ENCODE measurements around the gene SH3BGRL2. TPM values are rescaled to one million over a fixed set of nuclear protein-coding genes. Genes with fewer than 3 reads are reported as not detected.

The SH3BGRL2 gene
- under 1 TPM; 0.62 to 0.76 TPM for total RNA-seq

- H3K36me3 Mint-ChIP-seq (ENCODE audit: low read depth): no peaks in the 10 kb centered on the region
- intact Hi-C loops (cut with micrococcal nuclease): loop anchor here (1.0 kb wide), 1 partner anchor 40 kb away; no protein-coding TSS in a partner anchor
- peaks cover 32% of the 10 kb centered on the region for H3K27me3 Mint-ChIP-seq (ENCODE audit: low read depth)
- H3K4me1 Mint-ChIP-seq (ENCODE audit: low read depth): peaks cover 8% of the 10 kb centered on the region
- H3K27ac Mint-ChIP-seq: no peak within 1 kb of the TSS
- peak within 1 kb of the TSS; percentile 77 for H3K4me3 Mint-ChIP-seq
- H3K9me3 Mint-ChIP-seq: no peaks in the 10 kb centered on the region
- CTCF ChIA-PET: interaction anchor here (0.7 to 2.4 kb wide), 6 partner anchors 8 to 324 kb away, joined by 3 to 9 read pairs (median 4); no protein-coding TSS in a partner anchor
- peak; percentile 51 for DNase-seq
Measured at GRCh38 chr6:79630883-79631692, at the start of gene SH3BGRL2. SH3BGRL2 (plus strand) TSS chr6:79631329; CDS start chr6:79631462, 133 bp downstream.

GRCh38 chr6:79584332-79584731, 46.8 kb upstream of the SH3BGRL2 start:
- intact Hi-C loops (cut with micrococcal nuclease): no loop called here
- peaks cover 31% of the 10 kb centered on the region for H3K9me3 Mint-ChIP-seq
- no peak overlapping the region for H3K4me3 Mint-ChIP-seq
- H3K27ac Mint-ChIP-seq: no peak overlapping the region
- H3K36me3 Mint-ChIP-seq (ENCODE audit: low read depth): no peaks in the 10 kb centered on the region
- CTCF ChIA-PET: no interaction called here
- DNase-seq: no peak
- H3K4me1 Mint-ChIP-seq (ENCODE audit: low read depth): no peaks in the 10 kb centered on the region
- H3K27me3 Mint-ChIP-seq (ENCODE audit: low read depth): peaks cover 2% of the 10 kb centered on the region

- Mint-ChIP-seq H3K27ac (no peak overlapping the region), H3K4me3 (no peak overlapping the region), H3K36me3 (ENCODE audit: low read depth) (no peaks in the 10 kb centered on the region), H3K9me3 (peaks cover 15% of the 10 kb centered on the region), H3K4me1 (ENCODE audit: low read depth) (no peaks in the 10 kb centered on the region), H3K27me3 (ENCODE audit: low read depth) (no peaks in the 10 kb centered on the region)
- intact Hi-C loops (cut with micrococcal nuclease): no loop called here
- CTCF ChIA-PET: no interaction called here
- no peak for DNase-seq
Measured at GRCh38 chr6:79586548-79586947, 44.6 kb upstream of the SH3BGRL2 start.

- Mint-ChIP-seq H3K4me1 (ENCODE audit: low read depth) (no peaks in the 10 kb centered on the region), H3K9me3 (peaks cover 4% of the 10 kb centered on the region), H3K36me3 (ENCODE audit: low read depth) (no peaks in the 10 kb centered on the region), H3K27ac (no peak overlapping the region), H3K27me3 (ENCODE audit: low read depth) (peaks cover 2% of the 10 kb centered on the region), H3K4me3 (no peak overlapping the region)
- DNase-seq: no peak
- CTCF ChIA-PET: no interaction called here
- intact Hi-C loops (cut with micrococcal nuclease): no loop called here
Measured at GRCh38 chr6:79589701-79590100, 41.4 kb upstream of the SH3BGRL2 start.

- CTCF ChIA-PET: no interaction called here
- H3K27ac Mint-ChIP-seq: no peak overlapping the region
Measured at GRCh38 chr6:79597155-79597554, 34.0 kb upstream of the SH3BGRL2 start.

DNA sequence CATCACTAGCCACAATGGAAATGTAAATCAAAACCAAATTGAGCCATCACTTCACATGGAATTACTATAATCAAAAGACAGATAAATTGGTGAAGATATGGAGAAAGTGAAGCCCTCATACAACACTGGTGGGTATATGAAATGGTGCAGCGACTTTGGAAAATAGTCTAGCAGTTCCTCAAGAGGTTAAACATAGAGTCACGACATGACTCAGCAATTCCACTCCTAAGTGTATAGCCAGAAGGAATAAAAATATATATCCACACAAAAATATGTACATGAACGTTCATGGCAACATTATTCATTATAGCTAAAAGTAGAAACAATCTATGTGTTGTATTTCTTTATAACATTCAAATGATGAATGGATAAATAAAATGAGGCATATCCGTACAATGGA, 33.1 kb upstream of the SH3BGRL2 start:
- no peak for DNase-seq
- CTCF ChIA-PET: interaction anchor here (0.6 kb wide), 1 partner anchor 106 kb away, joined by 3 read pairs; no protein-coding TSS in a partner anchor
- no peak overlapping the region for H3K4me3 Mint-ChIP-seq
- H3K9me3 Mint-ChIP-seq: no peaks in the 10 kb centered on the region
- no peaks in the 10 kb centered on the region for H3K36me3 Mint-ChIP-seq (ENCODE audit: low read depth)
- H3K27me3 Mint-ChIP-seq (ENCODE audit: low read depth): no peaks in the 10 kb centered on the region
- intact Hi-C loops (cut with micrococcal nuclease): no loop called here
- H3K4me1 Mint-ChIP-seq (ENCODE audit: low read depth): no peaks in the 10 kb centered on the region
- H3K27ac Mint-ChIP-seq: no peak overlapping the region

More at GRCh38 chr6:79597155-79597554, 34.0 kb upstream of the SH3BGRL2 start:
- Mint-ChIP-seq H3K36me3 (ENCODE audit: low read depth) (no peaks in the 10 kb centered on the region), H3K4me3 (no peak overlapping the region), H3K4me1 (ENCODE audit: low read depth) (no peaks in the 10 kb centered on the region), H3K9me3 (no peaks in the 10 kb centered on the region), H3K27me3 (ENCODE audit: low read depth) (peaks cover 2% of the 10 kb centered on the region)
- intact Hi-C loops (cut with micrococcal nuclease): no loop called here
- no peak for DNase-seq

- H3K4me3 Mint-ChIP-seq: no peak overlapping the region
- no peaks in the 10 kb centered on the region for H3K27me3 Mint-ChIP-seq (ENCODE audit: low read depth)
- no peak overlapping the region for H3K27ac Mint-ChIP-seq
- intact Hi-C loops (cut with micrococcal nuclease): no loop called here
- H3K9me3 Mint-ChIP-seq: no peaks in the 10 kb centered on the region
- H3K36me3 Mint-ChIP-seq (ENCODE audit: low read depth): no peaks in the 10 kb centered on the region
- CTCF ChIA-PET: interaction anchor here (0.5 kb wide), 1 partner anchor 115 kb away, joined by 3 read pairs; no protein-coding TSS in a partner anchor
- no peaks in the 10 kb centered on the region for H3K4me1 Mint-ChIP-seq (ENCODE audit: low read depth)
- no peak for DNase-seq
Measured at GRCh38 chr6:79599725-79600259, 31.3 kb upstream of the SH3BGRL2 start.

DNA sequence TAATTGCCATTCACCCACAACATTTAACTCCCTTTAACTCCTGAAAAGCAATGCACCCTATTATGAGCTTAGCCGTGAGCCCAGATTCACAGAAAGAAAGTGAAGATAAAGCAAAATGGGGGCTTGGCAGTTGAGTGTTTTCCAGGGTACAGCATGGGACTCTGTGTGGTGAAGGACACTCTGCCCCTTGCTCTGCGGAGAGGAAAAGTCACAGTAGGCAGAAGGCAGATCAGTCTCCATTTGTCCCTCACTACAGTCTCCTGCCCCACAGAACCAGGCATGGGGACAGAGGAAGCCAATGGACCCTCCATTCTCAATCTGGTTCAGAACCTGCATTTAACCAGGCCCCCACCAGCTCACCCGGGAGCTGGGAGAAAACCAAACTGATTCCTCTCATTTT, 30.8 kb upstream of the SH3BGRL2 start:
- Mint-ChIP-seq H3K27me3 (ENCODE audit: low read depth) (no peaks in the 10 kb centered on the region), H3K4me3 (no peak overlapping the region), H3K4me1 (ENCODE audit: low read depth) (no peaks in the 10 kb centered on the region), H3K27ac (no peak overlapping the region), H3K36me3 (ENCODE audit: low read depth) (no peaks in the 10 kb centered on the region), H3K9me3 (no peaks in the 10 kb centered on the region)
- CTCF ChIA-PET: interaction anchor here (0.5 kb wide), 1 partner anchor 116 kb away, joined by 3 read pairs; no protein-coding TSS in a partner anchor
- intact Hi-C loops (cut with micrococcal nuclease): no loop called here
- DNase-seq: no peak

GRCh38 chr6:79600812-79601609, 30.1 kb upstream of the SH3BGRL2 start:
- H3K27ac Mint-ChIP-seq: no peak overlapping the region
- H3K36me3 Mint-ChIP-seq (ENCODE audit: low read depth): no peaks in the 10 kb centered on the region
- no peaks in the 10 kb centered on the region for H3K9me3 Mint-ChIP-seq
- H3K4me1 Mint-ChIP-seq (ENCODE audit: low read depth): no peaks in the 10 kb centered on the region
- DNase-seq: no peak
- CTCF ChIA-PET: no interaction called here
- H3K4me3 Mint-ChIP-seq: no peak overlapping the region
- intact Hi-C loops (cut with micrococcal nuclease): no loop called here
- no peaks in the 10 kb centered on the region for H3K27me3 Mint-ChIP-seq (ENCODE audit: low read depth)

DNA sequence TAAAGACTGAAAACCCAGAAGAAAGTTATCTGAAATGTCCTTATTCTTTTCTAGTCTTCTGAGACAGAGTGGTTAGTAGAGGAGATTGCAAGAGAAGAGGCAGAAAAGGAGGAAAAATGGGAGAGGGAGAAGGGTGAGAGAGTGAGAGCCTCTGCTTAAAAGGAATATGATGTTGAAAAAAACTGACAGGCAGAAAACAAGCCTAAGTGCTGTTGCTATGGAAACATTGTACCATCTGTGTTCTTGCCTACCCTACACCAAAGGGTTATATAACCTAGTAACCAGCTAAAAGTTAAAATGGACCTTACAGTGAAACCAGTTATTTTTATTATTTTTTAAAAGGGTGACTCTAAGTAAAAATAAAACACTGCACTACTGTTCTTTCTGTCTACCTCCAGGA, 28.3 kb upstream of the SH3BGRL2 start:
- Mint-ChIP-seq H3K27me3 (ENCODE audit: low read depth) (no peaks in the 10 kb centered on the region), H3K4me1 (ENCODE audit: low read depth) (no peaks in the 10 kb centered on the region), H3K9me3 (no peaks in the 10 kb centered on the region), H3K36me3 (ENCODE audit: low read depth) (no peaks in the 10 kb centered on the region), H3K4me3 (no peak overlapping the region), H3K27ac (no peak overlapping the region)
- DNase-seq: no peak
- intact Hi-C loops (cut with micrococcal nuclease): no loop called here
- CTCF ChIA-PET: no interaction called here

- no peaks in the 10 kb centered on the region for H3K36me3 Mint-ChIP-seq (ENCODE audit: low read depth)
Measured at GRCh38 chr6:79604583-79605037, 26.5 kb upstream of the SH3BGRL2 start.

DNA sequence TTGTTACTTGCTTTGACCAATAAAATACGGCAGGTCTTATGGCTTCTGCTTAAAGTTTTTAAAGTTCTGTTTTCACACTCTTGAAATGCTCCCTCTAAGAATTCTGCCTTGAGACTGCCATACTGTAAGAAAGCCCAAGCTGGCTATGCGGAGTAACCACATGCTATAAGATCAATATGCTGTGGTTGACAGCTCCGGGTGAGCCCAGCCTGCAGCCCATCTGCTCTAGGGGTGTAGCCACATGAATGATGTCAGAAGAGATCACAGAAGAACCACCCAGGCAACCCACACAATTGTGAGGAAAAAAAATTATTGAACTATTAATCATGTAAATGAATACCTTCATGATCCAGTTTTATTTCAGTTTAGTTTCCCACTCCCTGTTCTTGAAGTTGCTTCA, 26.1 kb upstream of the SH3BGRL2 start:
- DNase-seq: no peak
- Mint-ChIP-seq H3K9me3 (no peaks in the 10 kb centered on the region), H3K36me3 (ENCODE audit: low read depth) (no peaks in the 10 kb centered on the region), H3K27me3 (ENCODE audit: low read depth) (no peaks in the 10 kb centered on the region), H3K27ac (no peak overlapping the region), H3K4me1 (ENCODE audit: low read depth) (no peaks in the 10 kb centered on the region), H3K4me3 (no peak overlapping the region)
- CTCF ChIA-PET: no interaction called here
- intact Hi-C loops (cut with micrococcal nuclease): no loop called here

More at GRCh38 chr6:79604583-79605037, 26.5 kb upstream of the SH3BGRL2 start:
- Mint-ChIP-seq H3K4me1 (ENCODE audit: low read depth) (no peaks in the 10 kb centered on the region), H3K27ac (no peak overlapping the region), H3K4me3 (no peak overlapping the region), H3K27me3 (ENCODE audit: low read depth) (no peaks in the 10 kb centered on the region), H3K9me3 (no peaks in the 10 kb centered on the region)
- intact Hi-C loops (cut with micrococcal nuclease): no loop called here
- CTCF ChIA-PET: no interaction called here
- no peak for DNase-seq
